Endothelial cell (in vitro differentiated cells): Measurements from ENCODE around the gene AARS2. TPM values are rescaled to one million over a fixed set of nuclear protein-coding genes. Genes with fewer than 3 reads are reported as not detected.

Experiments
- DNase-seq: peaks from one replicate; pipeline ENCODE4 v3.0.0; 2021; ENCODE audit warnings: low spot score
- H3K27ac Mint-ChIP-seq: one replicate; pipeline ENCODE4 v1.8.0; 2021; ENCODE audit warnings: mixed read lengths, inconsistent platforms; ENCODE audit not compliant: unreplicated experiment
- H3K27me3 Mint-ChIP-seq: one replicate; pipeline ENCODE4 v1.8.0; 2021; ENCODE audit warnings: mild to moderate bottlenecking, moderate library complexity, mixed read lengths, inconsistent platforms; ENCODE audit not compliant: unreplicated experiment
- H3K36me3 Mint-ChIP-seq: one replicate; pipeline ENCODE4 v1.8.0; 2021; ENCODE audit warnings: mild to moderate bottlenecking, low read depth, mixed read lengths, inconsistent platforms; ENCODE audit not compliant: unreplicated experiment
- H3K4me1 Mint-ChIP-seq: one replicate; pipeline ENCODE4 v1.8.0; 2021; ENCODE audit warnings: mild to moderate bottlenecking, mixed read lengths, inconsistent platforms; ENCODE audit not compliant: unreplicated experiment
- H3K4me3 Mint-ChIP-seq: one replicate; pipeline ENCODE4 v1.8.0; 2021; ENCODE audit warnings: mild to moderate bottlenecking, mixed read lengths, inconsistent platforms; ENCODE audit not compliant: unreplicated experiment
- H3K9me3 Mint-ChIP-seq: one replicate; pipeline ENCODE4 v1.8.0; 2021; ENCODE audit warnings: mixed read lengths, inconsistent platforms; ENCODE audit not compliant: unreplicated experiment
- CTCF ChIP-seq: fragments of 200-600 bp; sonication (generic); IDR thresholded peaks from one replicate; pipeline ENCODE4 v1.5.0; 2021; ENCODE audit warnings: antibody characterized with exemption; ENCODE audit not compliant: unreplicated experiment
- total RNA-seq: library from RNA; stranded (reverse); fragmentation: NEBNext Ultra II Directional; extraction: Animal tissue kit (Norgen Biotek cat#: 25700); gene quantifications from one replicate; pipeline ENCODE4 v1.2.1, GENCODE V29; 2021; ENCODE audit not compliant: unreplicated experiment

The AARS2 gene
- total RNA-seq, 1 donor from 2014 or later = 16.0 TPM

DNA sequence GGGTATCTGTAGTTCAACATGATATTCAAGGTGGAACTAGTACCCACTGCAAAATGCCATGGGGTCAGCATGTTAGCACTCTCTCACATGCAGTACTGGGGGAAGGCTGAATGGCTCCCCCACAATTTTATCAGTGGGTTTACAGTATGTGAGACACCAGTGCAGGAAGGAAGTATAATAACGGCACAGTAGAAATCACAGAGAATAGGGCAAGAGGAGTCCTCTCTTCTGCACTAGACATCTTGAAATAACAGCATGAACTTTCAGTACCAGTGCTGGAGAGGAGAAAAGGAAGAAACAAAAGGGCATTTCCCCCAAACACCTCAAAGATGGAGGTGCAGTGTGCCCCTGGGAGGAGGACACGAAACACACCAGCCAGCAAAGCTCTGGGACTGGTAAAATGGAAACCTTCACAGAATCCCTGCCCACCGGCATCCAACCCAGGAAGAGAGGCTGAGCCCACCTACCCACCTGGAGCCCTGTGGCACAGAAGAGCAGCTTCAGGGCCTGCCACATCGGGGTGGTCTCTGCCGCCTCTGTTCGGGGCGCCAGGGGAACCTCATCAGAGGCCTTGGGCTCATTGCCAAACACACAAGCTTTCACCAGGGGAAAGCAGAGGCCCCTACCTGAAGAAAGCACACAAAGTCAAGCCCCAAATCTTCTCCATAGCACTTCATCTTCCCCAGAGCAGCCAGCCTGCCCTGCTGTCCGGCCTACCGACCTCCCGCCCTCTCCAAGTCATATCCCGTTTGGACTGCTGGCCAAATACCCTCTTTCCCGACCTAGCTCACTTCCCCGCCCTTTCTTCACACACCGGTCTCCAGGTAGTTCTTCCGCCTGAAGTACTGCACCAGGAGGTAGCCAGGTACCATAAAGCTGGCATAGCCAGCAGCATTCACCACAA lies 57.0 kb downstream of the AARS2 start:
- no peak for DNase-seq
- TF ChIP-seq CTCF = no peak
- Mint-ChIP-seq H3K9me3 (no peaks in the 10 kb centered on the region), H3K4me1 (peaks cover 34% of the 10 kb centered on the region), H3K4me3 (peak overlapping the region; percentile 92), H3K36me3 (peaks cover 63% of the 10 kb centered on the region), H3K27ac (peak overlapping the region; percentile 57), H3K27me3 (peaks cover 14% of the 10 kb centered on the region)

DNA sequence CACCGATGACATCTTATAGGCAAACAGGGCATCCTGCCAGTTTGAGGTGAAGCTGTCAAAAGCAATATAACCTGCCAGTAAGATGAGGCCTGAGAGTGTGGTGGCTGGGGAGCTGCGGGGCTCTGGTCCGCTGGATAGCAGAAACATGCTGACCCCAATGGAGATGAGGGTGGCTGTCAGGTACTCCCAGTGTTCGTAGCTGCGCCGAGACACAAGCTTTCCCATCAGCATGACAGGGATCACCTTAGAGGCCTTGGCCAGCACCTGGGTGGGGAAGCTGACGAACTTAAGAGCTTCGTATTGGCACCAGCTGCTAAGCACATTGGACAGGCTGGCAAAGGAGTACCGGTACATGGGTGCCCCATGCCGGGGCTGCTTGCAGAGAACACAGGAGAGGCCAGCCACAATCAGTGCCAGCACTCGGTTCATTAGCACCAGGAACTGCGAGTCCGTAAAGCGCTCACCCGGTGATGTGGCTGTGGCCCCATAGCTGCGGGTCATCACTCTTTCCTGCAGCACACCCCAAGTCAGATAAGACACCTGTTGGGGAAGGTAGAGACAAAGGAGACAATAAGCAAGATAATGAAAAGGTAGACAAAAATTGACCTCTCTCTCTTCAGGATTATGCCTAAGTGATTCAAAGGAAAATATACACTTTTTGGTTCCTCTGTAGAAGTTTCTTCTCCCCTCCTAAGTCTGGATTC lies 57.9 kb downstream of the AARS2 start:
- peaks cover 36% of the 10 kb centered on the region for H3K4me1 Mint-ChIP-seq
- no peaks in the 10 kb centered on the region for H3K9me3 Mint-ChIP-seq
- TF ChIP-seq CTCF = no peak
- H3K36me3 Mint-ChIP-seq = peaks cover 62% of the 10 kb centered on the region
- no peak for DNase-seq
- H3K27ac Mint-ChIP-seq = no peak overlapping the region
- peaks cover 14% of the 10 kb centered on the region for H3K27me3 Mint-ChIP-seq
- H3K4me3 Mint-ChIP-seq = peak overlapping the region; percentile 92

- no peaks in the 10 kb centered on the region for H3K9me3 Mint-ChIP-seq
- peaks cover 70% of the 10 kb centered on the region for H3K36me3 Mint-ChIP-seq
- TF ChIP-seq CTCF = no peak
- peaks cover 44% of the 10 kb centered on the region for H3K4me1 Mint-ChIP-seq
- H3K27me3 Mint-ChIP-seq = peaks cover 14% of the 10 kb centered on the region
- peak overlapping the region; percentile 20 for H3K27ac Mint-ChIP-seq
- H3K4me3 Mint-ChIP-seq = peak overlapping the region; percentile 70
- DNase-seq = no peak
Measured at GRCh38 chr6:44254191-44255104, 58.7 kb downstream of the AARS2 start.

DNA sequence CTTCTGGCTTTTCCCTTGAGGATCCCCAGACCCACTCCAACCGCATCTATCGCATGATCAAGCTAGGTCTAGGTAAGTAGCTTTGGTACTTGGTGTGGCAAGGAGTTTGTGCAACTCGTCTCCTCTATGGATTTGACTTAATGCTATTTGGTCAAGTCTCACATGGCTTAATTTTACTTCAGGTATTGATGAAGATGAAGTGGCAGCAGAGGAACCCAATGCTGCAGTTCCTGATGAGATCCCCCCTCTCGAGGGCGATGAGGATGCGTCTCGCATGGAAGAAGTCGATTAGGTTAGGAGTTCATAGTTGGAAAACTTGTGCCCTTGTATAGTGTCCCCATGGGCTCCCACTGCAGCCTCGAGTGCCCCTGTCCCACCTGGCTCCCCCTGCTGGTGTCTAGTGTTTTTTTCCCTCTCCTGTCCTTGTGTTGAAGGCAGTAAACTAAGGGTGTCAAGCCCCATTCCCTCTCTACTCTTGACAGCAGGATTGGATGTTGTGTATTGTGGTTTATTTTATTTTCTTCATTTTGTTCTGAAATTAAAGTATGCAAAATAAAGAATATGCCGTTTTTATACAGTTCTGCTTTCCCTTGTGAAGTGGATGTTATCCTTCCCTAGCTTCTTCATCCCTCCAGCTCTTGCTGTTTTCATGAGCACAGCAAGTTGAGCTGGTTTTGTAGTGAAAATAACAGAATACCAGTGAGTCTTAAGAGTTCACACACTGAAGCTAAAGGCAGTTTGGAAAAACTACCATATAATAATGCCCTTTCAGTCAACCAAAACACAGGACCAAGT lies 59.6 kb downstream of the AARS2 start:
- Mint-ChIP-seq H3K27ac (peak overlapping the region; percentile 16), H3K9me3 (no peaks in the 10 kb centered on the region), H3K36me3 (peaks cover 76% of the 10 kb centered on the region), H3K4me1 (peaks cover 51% of the 10 kb centered on the region), H3K4me3 (peak overlapping the region; percentile 77), H3K27me3 (peaks cover 14% of the 10 kb centered on the region)
- no peak for TF ChIP-seq CTCF
- peak; percentile 73 for DNase-seq
